ENCODE results near the gene TSPYL1. TPM values are rescaled to one million over a fixed set of nuclear protein-coding genes. Genes with fewer than 3 reads are reported as not detected.

Gene TSPYL1
- total RNA-seq = 10 to 100 TPM; 29.1 to 70.4 (median 50.9) TPM
- long read RNA-seq, transcript TSPYL1-201 (1 exons, 3,326 nt) = major isoform, 22 of 22 reads
- long read RNA-seq, partial matches to known transcripts = 0 of 22 reads
- long read RNA-seq, other reads (novel, unspliced or antisense) = 0 of 22 reads

DNA sequence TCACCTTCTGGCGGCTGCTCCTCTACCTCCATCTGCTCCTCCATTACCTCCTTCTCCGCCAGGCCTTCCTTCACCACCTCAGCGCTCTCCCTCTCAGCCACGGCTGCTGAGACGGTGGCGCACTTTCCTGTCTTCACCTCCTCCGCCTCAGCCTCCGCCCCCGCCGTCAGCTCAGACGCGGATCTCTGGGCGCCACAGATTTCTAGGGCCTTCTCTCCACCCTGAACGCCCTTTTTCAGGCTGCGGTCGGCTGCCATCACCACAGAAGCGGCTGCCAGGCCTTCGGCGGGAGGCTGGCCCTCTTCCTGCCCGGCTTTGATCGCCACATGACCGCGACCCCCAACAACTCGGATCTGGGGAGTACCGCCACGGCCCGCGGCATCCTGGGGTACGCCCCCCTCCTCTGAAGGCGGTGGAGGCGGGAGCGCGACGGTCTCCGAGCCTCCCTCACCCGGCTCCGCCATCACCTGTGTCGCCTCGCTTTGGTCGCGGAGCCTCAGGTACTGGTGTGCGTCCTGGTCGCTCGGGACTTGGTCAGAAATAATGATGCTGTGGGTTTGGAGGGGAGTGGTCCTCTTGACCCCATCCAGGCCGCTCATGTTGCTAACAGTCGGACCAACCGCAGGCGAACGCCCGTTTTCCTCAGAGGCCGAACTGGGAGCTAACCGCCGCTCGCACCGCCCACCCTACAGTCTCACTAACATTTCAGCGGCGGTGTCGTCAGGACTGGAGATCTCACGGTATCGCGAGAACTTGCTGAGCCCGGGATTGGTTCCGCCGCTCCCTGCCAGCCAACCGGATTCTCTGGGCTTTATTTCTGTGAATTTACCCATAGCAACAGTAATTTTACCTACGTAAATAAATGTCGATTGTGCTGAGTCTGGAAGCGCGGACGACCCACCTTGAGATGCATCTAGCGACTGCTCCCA, at the start of gene TSPYL1:
Gene TSPYL1 (minus strand): TSS at position 699 of the 929 bp plus-strand sequence. CDS start 100 bp downstream, at position 599.
- Histone ChIP-seq H3K36me3 (no peaks in the 10 kb centered on the region), H3K27ac (peak within 1 kb of the TSS; percentile 93 to 96 (median 93)), H3K4me3 (peak within 1 kb of the TSS; percentile 84 to 93 (median 86)), H3K27me3 (no peaks in the 10 kb centered on the region), H3K4me1 (peaks cover 0 to 38% (median 9%) of the 10 kb centered on the region in 4 donors), H3K9me3 (no peaks in the 10 kb centered on the region)
- ATAC-seq (peak; percentile 96 to 99 (median 97)), DNase-seq (peak; percentile 95 to 97 (median 97))
- 0% methylated on average over 49 of the region's 71 CpGs for WGBS (ENCODE audit: insufficient coverage, low coverage, low lambda C conversion rate, missing lambda C conversion rate)
- intact Hi-C loops (cut with DNase I) = no loop called here
- TF ChIP-seq, protein P1, sequence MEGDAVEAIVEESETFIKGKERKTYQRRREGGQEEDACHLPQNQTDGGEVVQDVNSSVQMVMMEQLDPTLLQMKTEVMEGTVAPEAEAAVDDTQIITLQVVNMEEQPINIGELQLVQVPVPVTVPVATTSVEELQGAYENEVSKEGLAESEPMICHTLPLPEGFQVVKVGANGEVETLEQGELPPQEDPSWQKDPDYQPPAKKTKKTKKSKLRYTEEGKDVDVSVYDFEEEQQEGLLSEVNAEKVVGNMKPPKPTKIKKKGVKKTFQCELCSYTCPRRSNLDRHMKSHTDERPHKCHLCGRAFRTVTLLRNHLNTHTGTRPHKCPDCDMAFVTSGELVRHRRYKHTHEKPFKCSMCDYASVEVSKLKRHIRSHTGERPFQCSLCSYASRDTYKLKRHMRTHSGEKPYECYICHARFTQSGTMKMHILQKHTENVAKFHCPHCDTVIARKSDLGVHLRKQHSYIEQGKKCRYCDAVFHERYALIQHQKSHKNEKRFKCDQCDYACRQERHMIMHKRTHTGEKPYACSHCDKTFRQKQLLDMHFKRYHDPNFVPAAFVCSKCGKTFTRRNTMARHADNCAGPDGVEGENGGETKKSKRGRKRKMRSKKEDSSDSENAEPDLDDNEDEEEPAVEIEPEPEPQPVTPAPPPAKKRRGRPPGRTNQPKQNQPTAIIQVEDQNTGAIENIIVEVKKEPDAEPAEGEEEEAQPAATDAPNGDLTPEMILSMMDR (IDR thresholded peaks at IDR 0.05) = no peak
- peak; percentile 97 for TF ChIP-seq POLR2A (IDR thresholded peaks at IDR 0.05)

DNA sequence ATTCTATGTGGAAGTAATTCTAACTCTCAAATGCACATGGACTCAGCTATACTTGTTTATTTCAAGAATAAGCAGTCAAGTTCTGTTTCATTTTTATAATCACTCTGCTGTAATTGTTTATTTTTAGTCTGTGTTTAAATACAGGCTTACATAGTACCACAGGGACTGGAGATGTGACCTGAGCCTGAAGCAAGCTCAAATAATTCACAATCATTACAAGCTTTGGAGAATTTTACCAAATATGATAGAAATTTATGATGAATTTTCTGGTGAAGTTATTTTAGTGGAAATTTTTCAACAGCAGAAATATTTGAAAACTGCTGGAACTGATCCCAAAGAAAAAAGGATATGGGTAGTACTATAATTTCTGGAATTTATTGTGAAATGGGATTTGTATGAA, 49.4 kb upstream of the TSPYL1 start:
- H3K36me3 ChIP-seq = no peaks in the 10 kb centered on the region
- no peaks in the 10 kb centered on the region for H3K9me3 ChIP-seq
- no peaks in the 10 kb centered on the region for H3K4me1 ChIP-seq
- no peak for DNase-seq
- no peak for ATAC-seq
- H3K4me3 ChIP-seq = no peak overlapping the region
- intact Hi-C loops (cut with DNase I) = no loop called here
- H3K27ac ChIP-seq = no peak overlapping the region
- TF ChIP-seq, protein P1 (IDR thresholded peaks at IDR 0.05) = no peak
- TF ChIP-seq POLR2A (IDR thresholded peaks at IDR 0.05) = no peak
- no peaks in the 10 kb centered on the region for H3K27me3 ChIP-seq

DNA sequence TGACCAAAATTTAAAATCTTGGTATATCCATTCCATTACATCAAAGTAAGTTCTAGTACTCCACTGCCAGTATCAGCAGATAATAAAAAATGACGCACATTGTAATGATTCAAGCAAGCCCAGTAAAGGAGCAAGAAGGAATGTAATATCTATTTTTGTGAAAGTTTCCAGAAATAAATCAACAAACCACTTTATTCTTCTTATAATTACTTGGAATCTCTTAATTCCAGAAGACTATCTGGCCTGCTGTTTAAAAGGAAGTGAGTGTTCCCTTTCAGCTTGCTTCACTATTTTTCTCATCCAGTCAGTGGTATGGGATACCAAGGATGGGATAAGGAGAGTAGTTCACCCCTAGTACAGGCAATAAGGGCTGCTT, 48.8 kb upstream of the TSPYL1 start:
- H3K4me3 ChIP-seq = no peak overlapping the region
- H3K4me1 ChIP-seq = no peaks in the 10 kb centered on the region
- no peaks in the 10 kb centered on the region for H3K9me3 ChIP-seq
- H3K27me3 ChIP-seq = no peaks in the 10 kb centered on the region
- TF ChIP-seq POLR2A (IDR thresholded peaks at IDR 0.05) = no peak
- TF ChIP-seq, protein P1 (IDR thresholded peaks at IDR 0.05) = no peak
- ATAC-seq (peak in 1 of 4 donors; percentile 24), DNase-seq (no peak)
- H3K27ac ChIP-seq = no peak overlapping the region
- WGBS (ENCODE audit: insufficient coverage, low coverage, low lambda C conversion rate, missing lambda C conversion rate) = 67% methylated on average over 1 of the region's 1 CpG
- intact Hi-C loops (cut with DNase I) = no loop called here
- H3K36me3 ChIP-seq = no peaks in the 10 kb centered on the region

DNA sequence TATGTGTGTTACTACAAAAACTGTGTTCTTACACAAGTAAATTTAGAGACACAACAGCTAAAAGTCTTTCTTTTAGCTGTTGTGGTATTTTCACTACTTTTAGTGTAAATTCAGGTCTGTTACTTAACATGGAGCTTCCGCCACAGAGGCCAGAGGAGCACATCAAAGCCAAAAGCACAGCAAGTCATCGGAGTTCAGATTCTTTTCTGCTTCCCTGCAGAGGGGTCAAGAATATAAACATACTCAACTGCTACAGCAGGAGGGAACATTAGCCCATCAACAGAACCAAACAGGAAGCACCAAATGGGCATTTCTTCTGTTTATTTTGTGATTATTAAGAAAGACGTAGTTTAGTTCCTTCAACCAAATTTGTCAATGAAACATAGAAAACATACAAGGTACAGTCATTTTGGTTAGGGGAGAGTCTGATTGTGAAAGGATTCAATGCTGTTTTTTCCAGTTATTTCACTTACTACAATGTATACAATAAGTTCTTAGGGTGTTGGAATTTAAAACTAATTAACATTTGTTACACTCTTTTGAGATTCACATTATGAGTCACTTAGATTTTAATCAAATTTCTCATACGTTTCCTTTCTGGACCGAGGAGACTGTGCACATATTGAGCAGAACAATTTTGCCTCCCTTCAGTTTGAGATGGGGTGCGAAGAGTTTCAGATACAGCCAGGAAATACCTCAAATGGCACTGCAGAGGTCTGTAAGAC, 48.2 kb upstream of the TSPYL1 start:
- Histone ChIP-seq H3K9me3 (no peaks in the 10 kb centered on the region), H3K36me3 (no peaks in the 10 kb centered on the region), H3K27ac (no peak overlapping the region), H3K4me3 (no peak overlapping the region), H3K27me3 (no peaks in the 10 kb centered on the region), H3K4me1 (no peaks in the 10 kb centered on the region)
- ATAC-seq (peak in 3 of 4 donors; percentile 46 to 53 (median 51)), DNase-seq (no peak)
- intact Hi-C loops (cut with DNase I) = no loop called here
- no peak for TF ChIP-seq POLR2A (IDR thresholded peaks at IDR 0.05)
- TF ChIP-seq, protein P1 (IDR thresholded peaks at IDR 0.05) = no peak
- 48% methylated on average over 4 of the region's 6 CpGs for WGBS (ENCODE audit: insufficient coverage, low coverage, low lambda C conversion rate, missing lambda C conversion rate)

All from right lobe of liver (tissue), 6 donors.